Measurements from ENCODE around the gene RAB15.

- TF ChIP-seq CTCF (IDR thresholded peaks at IDR 0.05), result no peak
- TF ChIP-seq POLR2A (IDR thresholded peaks at IDR 0.05), result no peak
- TF ChIP-seq EP300 (IDR thresholded peaks at IDR 0.05), result no peak
- no peak for TF ChIP-seq POLR2AphosphoS5 (IDR thresholded peaks at IDR 0.05)
These were observed 39.9 kb downstream of the RAB15 start for GRCh38 chr14:64932231-64932630.

Data from suprapubic skin (tissue), 4 donors.